HG03045 (cell line): ENCODE measurements around the gene LDAH.

Experiments used
- ATAC-seq: cut with Tn5 transposase; IDR thresholded peaks from one replicate; pipeline ENCODE4 v1.9.1; 2021; ENCODE audit warnings: mild to moderate bottlenecking, moderate library complexity; ENCODE audit not compliant: unreplicated experiment

Gene LDAH

GRCh38 chr2:20822535-20823490 is at the start of gene LDAH:
Gene LDAH (minus strand): TSS chr2:20823101. CDS start chr2:20801463, 21,638 bp downstream.
- ATAC-seq, result peak; percentile 93

GRCh38 chr2:20868377-20868776 is 45.5 kb upstream of the LDAH start:
- ATAC-seq, result peak; percentile 99

GRCh38 chr2:20862850-20863249 is 39.9 kb upstream of the LDAH start:
- ATAC-seq, result no peak

GRCh38 chr2:20855456-20855855 is 32.6 kb upstream of the LDAH start:
- ATAC-seq, result no peak

- no peak for ATAC-seq
Measured at GRCh38 chr2:20852670-20853069, 29.8 kb upstream of the LDAH start.

GRCh38 chr2:20852139-20852538 is 29.2 kb upstream of the LDAH start:
- ATAC-seq, result no peak

- no peak for ATAC-seq
Measured at GRCh38 chr2:20844246-20844645, 21.3 kb upstream of the LDAH start.

- ATAC-seq, result no peak
Measured at GRCh38 chr2:20839052-20839451, 16.2 kb upstream of the LDAH start.

GRCh38 chr2:20838016-20838415 is 15.1 kb upstream of the LDAH start:
- no peak for ATAC-seq

- no peak for ATAC-seq
Measured at GRCh38 chr2:20836521-20836920, 13.6 kb upstream of the LDAH start.

- no peak for ATAC-seq
Measured at GRCh38 chr2:20834331-20834730, 11.4 kb upstream of the LDAH start.

GRCh38 chr2:20832606-20833005 is 9.7 kb upstream of the LDAH start:
- no peak for ATAC-seq

- ATAC-seq, result no peak
Measured at GRCh38 chr2:20829861-20830260, 7.0 kb upstream of the LDAH start.

- ATAC-seq, result no peak
Measured at GRCh38 chr2:20823917-20824316, 1.0 kb upstream of the LDAH start.

- ATAC-seq, result no peak
Measured at GRCh38 chr2:20818820-20819219, 4.1 kb downstream of the LDAH start.

GRCh38 chr2:20815216-20815615 is 7.7 kb downstream of the LDAH start:
- ATAC-seq, result no peak

- ATAC-seq, result no peak
Measured at GRCh38 chr2:20812779-20813178, 10.1 kb downstream of the LDAH start.

GRCh38 chr2:20806286-20806685 is 16.6 kb downstream of the LDAH start:
- no peak for ATAC-seq

- no peak for ATAC-seq
Measured at GRCh38 chr2:20803974-20804373, 18.9 kb downstream of the LDAH start.

- no peak for ATAC-seq
Measured at GRCh38 chr2:20803226-20803682, 19.6 kb downstream of the LDAH start.

GRCh38 chr2:20797096-20797495 is 25.8 kb downstream of the LDAH start:
- ATAC-seq, result no peak

- ATAC-seq, result no peak
Measured at GRCh38 chr2:20796374-20796791, 26.5 kb downstream of the LDAH start.
